ENCODE measurements around the gene RAB20. TPM values are rescaled to one million over a fixed set of nuclear protein-coding genes. Genes with fewer than 3 reads are reported as not detected.
A peak's percentile ranks its signal among the peaks of the same experiment; 100 is the strongest.

RAB20 gene
- total RNA-seq, 1 experiment from 2014 or later = 14.3 TPM

GRCh38 chr13:110484290-110485048 is 77.1 kb downstream of the RAB20 start (continued):
- no peak for TF ChIP-seq ZNF512 (CRISPR knock-in tag; IDR thresholded peaks at IDR 0.05; ENCODE audit: borderline replicate concordance)
- no peak for TF ChIP-seq CREB1 (CRISPR knock-in tag; IDR thresholded peaks at IDR 0.05)
- no peak for TF ChIP-seq ZNF532 (CRISPR knock-in tag; IDR thresholded peaks at IDR 0.05; ENCODE audit: borderline replicate concordance)
- no peak for TF ChIP-seq ESRRA (CRISPR knock-in tag; IDR thresholded peaks at IDR 0.05; ENCODE audit: borderline replicate concordance)
- TF ChIP-seq AFF4 (CRISPR knock-in tag; IDR thresholded peaks at IDR 0.05; ENCODE audit: borderline replicate concordance) = no peak
- TF ChIP-seq HMGA2 (CRISPR knock-in tag; IDR thresholded peaks at IDR 0.05) = no peak
- no peak for TF ChIP-seq JAZF1 (CRISPR knock-in tag; IDR thresholded peaks at IDR 0.05)
- TF ChIP-seq E2F5 (CRISPR knock-in tag; IDR thresholded peaks at IDR 0.05) = no peak
- TF ChIP-seq JUN (CRISPR knock-in tag; IDR thresholded peaks at IDR 0.05) = no peak
- no peak for TF ChIP-seq ZNF232 (CRISPR knock-in tag; IDR thresholded peaks at IDR 0.05)
- TF ChIP-seq E2F1 (CRISPR knock-in tag; IDR thresholded peaks at IDR 0.05) = no peak

GRCh38 chr13:110483386-110483968 is 78.0 kb downstream of the RAB20 start:
- POLR2A ChIA-PET = no interaction called here
- H3K4me1 Mint-ChIP-seq = peaks cover 34% of the 10 kb centered on the region
- no peaks in the 10 kb centered on the region for H3K27me3 Mint-ChIP-seq (ENCODE audit: low read depth)
- H3K36me3 Mint-ChIP-seq = peaks cover 28% of the 10 kb centered on the region
- H3K27ac Mint-ChIP-seq = peak overlapping the region; percentile 81; the same call in 1 of the 2 replicates
- H3K4me3 Mint-ChIP-seq = no peak overlapping the region
- ATAC-seq (no peak), DNase-seq (ENCODE audit: low spot score) (no peak)
- TF ChIP-seq GABPB1 (CRISPR knock-in tag; IDR thresholded peaks at IDR 0.05) = no peak
- no peak for TF ChIP-seq FOXP1 (CRISPR knock-in tag; IDR thresholded peaks at IDR 0.05; ENCODE audit: borderline replicate concordance)
- CTCF ChIA-PET = interaction anchor here (1.2 kb wide), 1 partner anchor 162 kb away, joined by 3 read pairs; no protein-coding TSS in a partner anchor
- H3K9me3 Mint-ChIP-seq = no peaks in the 10 kb centered on the region
